Panc1 (cell line): Measurements from ENCODE around the gene RNF20. TPM values are rescaled to one million over a fixed set of nuclear protein-coding genes. Genes with fewer than 3 reads are reported as not detected.

Source experiments
- ATAC-seq: fragments of 200-7000 bp; cut with Tn5 transposase; 2 replicates; pipeline ENCODE4 v1.9.1; 2020; ENCODE audit warnings: mild to moderate bottlenecking, moderate library complexity
- BruUV-seq: library from RNA; stranded (reverse); fragments of 400-500 nt; replicated peaks from 2 replicates; lab custom pipeline; 2021; lab: Mats Ljungman, UMichigan
- CTCF ChIA-PET: fragments of 300-600 bp; sonication (Branson Sonifier 250); formaldehyde crosslinking; loops from one replicate; lab custom pipeline; 2022; ENCODE audit warnings: antibody characterized with exemption; lab: Charles Lee
- POLR2A ChIA-PET: fragments of 300-600 bp; sonication (Branson Sonifier 250); formaldehyde crosslinking; loops from one replicate; lab custom pipeline; 2022; ENCODE audit warnings: antibody characterized with exemption; lab: Charles Lee
- DNase-seq: peaks from one replicate; pipeline ENCODE4 v3.0.0-alpha.2; 2010; ENCODE audit warnings: low read depth, low spot score
- H3K27ac ChIP-seq: 2 replicates; pipeline ENCODE4 v1.5.1; 2011; ENCODE audit warnings: mild to moderate bottlenecking, low read length, inconsistent platforms
- H3K27me3 ChIP-seq: fragments of 200-500 bp; sonication (Bioruptor generic); 2 replicates; pipeline ENCODE4 v1.6.0; 2014; ENCODE audit warnings: low read length, inconsistent platforms; ENCODE audit not compliant: control insufficient read depth, insufficient read depth
- H3K36me3 ChIP-seq: fragments of 200-500 bp; sonication (Bioruptor generic); 2 replicates; pipeline ENCODE4 v1.5.1; 2014; ENCODE audit warnings: inconsistent platforms, mild to moderate bottlenecking, low read length, moderate library complexity; ENCODE audit not compliant: control insufficient read depth, insufficient read depth
- H3K4me1 ChIP-seq: 2 replicates; pipeline ENCODE4 v1.5.1; 2011; ENCODE audit warnings: inconsistent platforms, mild to moderate bottlenecking, low read length, moderate library complexity; ENCODE audit not compliant: control insufficient read depth, insufficient read depth
- H3K4me3 ChIP-seq, 2 experiments: 2 replicates each; pipeline ENCODE4 v1.5.1; 2011 to 2012; ENCODE audit warnings: low read depth in 2 of 2, low read length in 2 of 2, mild to moderate bottlenecking in 2 of 2, inconsistent platforms in 1 of 2, moderate library complexity in 1 of 2
- H3K9me3 ChIP-seq: fragments of 200-500 bp; sonication (Bioruptor generic); 2 replicates; pipeline ENCODE4 v1.5.1; 2014; ENCODE audit warnings: low read depth, mild to moderate bottlenecking, inconsistent platforms, low read length, moderate library complexity; ENCODE audit not compliant: control insufficient read depth, insufficient read depth
- CTCF ChIP-seq: fragments of 450-650 bp; IDR thresholded peaks from 2 replicates; pipeline ENCODE4 v1.5.1; 2017; ENCODE audit warnings: mild to moderate bottlenecking
- POLR2AphosphoS5 ChIP-seq: IDR thresholded peaks from 2 replicates; pipeline ENCODE4 v1.6.1; 2012; ENCODE audit warnings: mild to moderate bottlenecking, low read depth, low read length, moderate library complexity
- REST ChIP-seq, 2 experiments: IDR thresholded peaks; 2 replicates each; pipeline ENCODE4 v1.6.1; 2011 to 2012; ENCODE audit warnings: low read depth in 2 of 2, control low read depth in 1 of 2, low read length in 1 of 2, mild to moderate bottlenecking in 1 of 2, moderate library complexity in 1 of 2; ENCODE audit not compliant: insufficient read depth in 1 of 2
- SIN3A ChIP-seq: IDR thresholded peaks from 2 replicates; pipeline ENCODE4 v1.6.1; 2012; ENCODE audit warnings: low read depth, mild to moderate bottlenecking, low read length, moderate library complexity, borderline replicate concordance; ENCODE audit not compliant: insufficient read depth
- TCF7L2 ChIP-seq: IDR thresholded peaks from 2 replicates; pipeline ENCODE4 v1.6.1; 2011; ENCODE audit warnings: mild to moderate bottlenecking, low read depth, low read length, inconsistent platforms
- in situ Hi-C: cut with HindIII; loops from 2 replicates; pipeline ENCODE4 v1.10.0; 2016; ENCODE audit warnings: low sequenced_read_pairs, low pct_unique_long_range_greater_than_20kb
- intact Hi-C: fragments of 100-400 bp; cut with micrococcal nuclease; formaldehyde crosslinking; loops from one replicate; pipeline ENCODE4 v1.10.0; 2022; ENCODE audit not compliant: unreplicated experiment
- total RNA-seq: library from RNA; stranded (reverse); gene quantifications from one replicate; pipeline ENCODE4 v1.2.1, GENCODE V29; 2021; ENCODE audit not compliant: unreplicated experiment

The RNF20 gene
- total RNA-seq, 1 experiment from 2014 or later: 37.5 TPM

GRCh38 chr9:101604296-101604695, 70.6 kb downstream of the RNF20 start:
- Histone ChIP-seq H3K4me3 (no peak overlapping the region), H3K27ac (no peak overlapping the region), H3K27me3 (no peaks in the 10 kb centered on the region), H3K9me3 (no peaks in the 10 kb centered on the region), H3K36me3 (no peaks in the 10 kb centered on the region), H3K4me1 (no peaks in the 10 kb centered on the region)
- intact Hi-C loops (no loop called here), in situ Hi-C loops (no loop called here)
- BruUV-seq: no TSS peak
- TF ChIP-seq CTCF: no peak
- no peak for TF ChIP-seq POLR2AphosphoS5
- TF ChIP-seq TCF7L2: no peak
- no peak for TF ChIP-seq REST (IDR thresholded peaks at IDR 0.05; ENCODE audit: insufficient read depth in 1 of 2, low read depth in 2 of 2, low read length in 1 of 2)
- no peak for TF ChIP-seq SIN3A
- no peak for DNase-seq
- POLR2A ChIA-PET: no interaction called here
- ATAC-seq: no peak
- CTCF ChIA-PET: no interaction called here

GRCh38 chr9:101605547-101605946, 71.9 kb downstream of the RNF20 start:
- H3K36me3 ChIP-seq: no peaks in the 10 kb centered on the region
- in situ Hi-C loops: no loop called here
- intact Hi-C loops: no loop called here
- no peaks in the 10 kb centered on the region for H3K9me3 ChIP-seq
- H3K4me3 ChIP-seq: no peak overlapping the region
- ChIA-PET POLR2A (no interaction called here), CTCF (no interaction called here)
- BruUV-seq: no TSS peak
- H3K4me1 ChIP-seq: no peaks in the 10 kb centered on the region
- no peaks in the 10 kb centered on the region for H3K27me3 ChIP-seq
- TF ChIP-seq SIN3A (no peak), TCF7L2 (no peak), CTCF (no peak), REST (IDR thresholded peaks at IDR 0.05; ENCODE audit: insufficient read depth in 1 of 2, low read depth in 2 of 2, low read length in 1 of 2) (no peak), POLR2AphosphoS5 (no peak)
- H3K27ac ChIP-seq: no peak overlapping the region
- DNase-seq (no peak), ATAC-seq (no peak)

Other genes starting within 250 kb of the RNF20 start
- gene BAAT, start 148.8 kb upstream of the RNF20 start, total RNA-seq: 0.08 TPM
- 7.2 TPM for gene MRPL50, start 135.2 kb upstream of the RNF20 start, total RNA-seq
- gene ZNF189, start 135.0 kb upstream of the RNF20 start, total RNA-seq: 7.0 TPM
- 0.67 TPM for gene ALDOB, start 98.1 kb upstream of the RNF20 start, total RNA-seq
- gene PPP3R2, start 61.1 kb downstream of the RNF20 start, total RNA-seq: not detected
- 0.03 TPM for gene GRIN3A, start 204.8 kb downstream of the RNF20 start, total RNA-seq